GM21528 (cell line): ENCODE results near the gene FST.

ENCODE experiments used
- ATAC-seq: cut with Tn5 transposase; IDR thresholded peaks from one replicate; pipeline ENCODE4 v1.9.1; 2021; ENCODE audit warnings: mild to moderate bottlenecking, moderate library complexity; ENCODE audit not compliant: unreplicated experiment, low FRiP score

FST gene

GRCh38 chr5:53508125-53508524 is 27.7 kb downstream of the FST start:
- ATAC-seq = no peak

GRCh38 chr5:53512539-53512938 is 32.1 kb downstream of the FST start:
- no peak for ATAC-seq

- ATAC-seq = no peak
Observed at GRCh38 chr5:53515988-53516387, 35.6 kb downstream of the FST start.

- no peak for ATAC-seq
Observed at GRCh38 chr5:53520813-53521212, 40.4 kb downstream of the FST start.
